ENCODE data around the gene C1QL1.

Gene C1QL1

GRCh38 chr17:44911133-44912001 is 56.7 kb downstream of the C1QL1 start:
- Mint-ChIP-seq H3K4me1 (ENCODE audit: low read depth) (peaks cover 6% of the 10 kb centered on the region), H3K27ac (no peak overlapping the region), H3K27me3 (peaks cover 39% of the 10 kb centered on the region), H3K9me3 (no peaks in the 10 kb centered on the region), H3K36me3 (ENCODE audit: low read depth) (no peaks in the 10 kb centered on the region), H3K4me3 (peak overlapping the region; percentile 45)
- peak; percentile 67 for DNase-seq

GRCh38 chr17:44910231-44911106 is 57.6 kb downstream of the C1QL1 start:
- no peak for DNase-seq
- Mint-ChIP-seq H3K9me3 (no peaks in the 10 kb centered on the region), H3K27ac (no peak overlapping the region), H3K4me3 (no peak overlapping the region), H3K27me3 (peaks cover 44% of the 10 kb centered on the region), H3K36me3 (ENCODE audit: low read depth) (no peaks in the 10 kb centered on the region), H3K4me1 (ENCODE audit: low read depth) (peaks cover 6% of the 10 kb centered on the region)

Data from activated T-cell treated with anti-CD3 and anti-CD28 coated beads, Interleukin-2, amount 50 U/mL, for 24 hours (primary cell).